CD4-positive, alpha-beta T cell (primary cell): ENCODE results near the gene CSF2RB. TPM values are rescaled to one million over a fixed set of nuclear protein-coding genes. Genes with fewer than 3 reads are reported as not detected.
A peak's percentile ranks its signal among the peaks of the same experiment; 100 is the strongest.

ENCODE experiments used
- ATAC-seq: fragments of 200-7000 bp; cut with Tn5 transposase; one replicate; pipeline ENCODE4 v1.10.0; 2022; ENCODE audit warnings: mild to moderate bottlenecking; ENCODE audit not compliant: poor library complexity
- CTCF ChIA-PET: fragments of 350-600 bp; sonication (Branson Sonifier 250); formaldehyde crosslinking; loops from one replicate; lab custom pipeline; 2021; ENCODE audit warnings: antibody characterized with exemption, inconsistent platforms; lab: Charles Lee
- POLR2A ChIA-PET: fragments of 350-600 bp; sonication (Branson Sonifier 250); formaldehyde crosslinking; loops from one replicate; lab custom pipeline; 2021; ENCODE audit warnings: antibody characterized with exemption, inconsistent platforms; lab: Charles Lee
- DNase-seq, 14 experiments: peaks; one replicate each; pipeline ENCODE4 v3.0.0-alpha.2; 2013 to 2020; ENCODE audit warnings: mixed read lengths in 2 of 14
- H3K27ac ChIP-seq, 2 donors: one replicate each; pipeline versions ENCODE4 v1.5.1 to v1.7.0; 2013; ENCODE audit warnings: low read length in 2 of 2, low read depth in 1 of 2, mild to moderate bottlenecking in 1 of 2
- H3K27me3 ChIP-seq, 2 experiments: 1 replicate in 1 of 2; 2 replicates in 1 of 2; pipeline versions ENCODE4 v1.6.1 to v1.7.0; 2013; ENCODE audit warnings: low read length in 2 of 2, control low read depth in 1 of 2, mild to moderate bottlenecking in 1 of 2, moderate library complexity in 1 of 2; ENCODE audit not compliant: insufficient read depth in 2 of 2, control insufficient read depth in 1 of 2
- H3K36me3 ChIP-seq: one replicate; pipeline ENCODE4 v1.6.1; 2013; ENCODE audit warnings: low read length, control low read depth; ENCODE audit not compliant: insufficient read depth
- H3K4me1 ChIP-seq: one replicate; pipeline ENCODE4 v1.6.1; 2013; ENCODE audit warnings: low read length, control low read depth; ENCODE audit not compliant: insufficient read depth
- H3K4me3 ChIP-seq: one replicate; pipeline ENCODE4 v1.5.1; 2013; ENCODE audit warnings: mild to moderate bottlenecking, low read length, moderate library complexity
- H3K9me3 ChIP-seq, 2 experiments: 1 replicate in 1 of 2; 2 replicates in 1 of 2; pipeline versions ENCODE4 v1.6.1 to v1.7.0; 2013; ENCODE audit warnings: low read length in 2 of 2, mild to moderate bottlenecking in 2 of 2, control low read depth in 1 of 2, moderate library complexity in 1 of 2; ENCODE audit not compliant: control insufficient read depth in 1 of 2, insufficient read depth in 1 of 2
- H3K27ac Mint-ChIP-seq: one replicate; pipeline ENCODE4 v1.8.0; 2020; ENCODE audit warnings: mixed read lengths
- H3K27me3 Mint-ChIP-seq: one replicate; pipeline ENCODE4 v1.8.0; 2021; ENCODE audit warnings: mixed read lengths
- H3K36me3 Mint-ChIP-seq: one replicate; pipeline ENCODE4 v1.8.0; 2021; ENCODE audit warnings: low read depth, mixed read lengths
- H3K4me1 Mint-ChIP-seq: one replicate; pipeline ENCODE4 v1.8.0; 2021; ENCODE audit warnings: low read depth, mixed read lengths
- H3K4me3 Mint-ChIP-seq: one replicate; pipeline ENCODE4 v1.8.0; 2020; ENCODE audit warnings: mild to moderate bottlenecking, mixed read lengths
- H3K9me3 Mint-ChIP-seq: one replicate; pipeline ENCODE4 v1.8.0; 2020; ENCODE audit warnings: mixed read lengths
- intact Hi-C, 2 experiments: fragments of 100-400 bp; cut with DNase I in 1 of 2; cut with micrococcal nuclease in 1 of 2; formaldehyde crosslinking; loops; one replicate each; pipeline versions ENCODE4 v1.15.1 to v1.9.0; 2023 to 2025; cut with DNase I, micrococcal nuclease
- total RNA-seq, 174 experiments: library from RNA in 2 of 174; stranded (reverse) in 2 of 174; gene quantifications; one replicate each; pipeline ENCODE4 v1.2.3 and lab custom pipeline; 2021 to 2026
- TF ChIP-seq, protein P1 (sequence below): fragments of 200-600 bp; IDR thresholded peaks from one replicate; pipeline ENCODE4 v1.8.0; 2022; ENCODE audit warnings: antibody characterized with exemption, mild to moderate bottlenecking

Gene CSF2RB
- total RNA-seq, 2 experiments from 2014 or later, result 1.5 TPM

DNA sequence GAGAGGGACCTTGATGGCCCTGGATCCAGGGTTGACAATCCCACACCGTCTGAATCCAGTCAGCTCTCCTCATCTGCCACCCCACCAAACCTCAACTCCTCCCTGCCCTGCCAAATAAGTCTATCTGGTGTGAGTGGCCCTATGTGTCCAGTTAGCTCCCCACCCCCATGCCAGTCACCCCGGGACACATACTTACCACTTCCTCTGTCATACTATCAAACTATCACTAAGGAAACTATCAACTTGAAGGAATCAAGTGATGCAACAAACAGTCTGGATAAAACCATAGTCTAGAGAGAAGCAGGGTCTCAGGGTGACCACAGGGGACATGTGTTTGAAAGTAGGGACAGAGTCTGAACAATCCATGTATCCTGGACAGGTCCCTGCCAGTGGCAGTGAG, 13.2 kb upstream of the CSF2RB start:
- Histone ChIP-seq H3K36me3 (no peaks in the 10 kb centered on the region), H3K27me3 (peaks cover 5 to 15% of the 10 kb centered on the region in 2 experiments), H3K4me3 (no peak overlapping the region), H3K4me1 (peaks cover 15% of the 10 kb centered on the region), H3K27ac (no peak overlapping the region), H3K9me3 (peaks cover 6 to 7% of the 10 kb centered on the region in 2 experiments)
- ChIA-PET CTCF (no interaction called here), POLR2A (no interaction called here)
- peaks cover 2% of the 10 kb centered on the region for H3K9me3 Mint-ChIP-seq
- intact Hi-C loops, result no loop called here
- TF ChIP-seq, protein P1, sequence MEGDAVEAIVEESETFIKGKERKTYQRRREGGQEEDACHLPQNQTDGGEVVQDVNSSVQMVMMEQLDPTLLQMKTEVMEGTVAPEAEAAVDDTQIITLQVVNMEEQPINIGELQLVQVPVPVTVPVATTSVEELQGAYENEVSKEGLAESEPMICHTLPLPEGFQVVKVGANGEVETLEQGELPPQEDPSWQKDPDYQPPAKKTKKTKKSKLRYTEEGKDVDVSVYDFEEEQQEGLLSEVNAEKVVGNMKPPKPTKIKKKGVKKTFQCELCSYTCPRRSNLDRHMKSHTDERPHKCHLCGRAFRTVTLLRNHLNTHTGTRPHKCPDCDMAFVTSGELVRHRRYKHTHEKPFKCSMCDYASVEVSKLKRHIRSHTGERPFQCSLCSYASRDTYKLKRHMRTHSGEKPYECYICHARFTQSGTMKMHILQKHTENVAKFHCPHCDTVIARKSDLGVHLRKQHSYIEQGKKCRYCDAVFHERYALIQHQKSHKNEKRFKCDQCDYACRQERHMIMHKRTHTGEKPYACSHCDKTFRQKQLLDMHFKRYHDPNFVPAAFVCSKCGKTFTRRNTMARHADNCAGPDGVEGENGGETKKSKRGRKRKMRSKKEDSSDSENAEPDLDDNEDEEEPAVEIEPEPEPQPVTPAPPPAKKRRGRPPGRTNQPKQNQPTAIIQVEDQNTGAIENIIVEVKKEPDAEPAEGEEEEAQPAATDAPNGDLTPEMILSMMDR, result no peak
- H3K4me3 Mint-ChIP-seq, result no peak overlapping the region
- peaks cover 6% of the 10 kb centered on the region for H3K4me1 Mint-ChIP-seq
- no peaks in the 10 kb centered on the region for H3K36me3 Mint-ChIP-seq
- H3K27me3 Mint-ChIP-seq, result peaks cover 54% of the 10 kb centered on the region
- DNase-seq (no peak), ATAC-seq (no peak)
- H3K27ac Mint-ChIP-seq, result no peak overlapping the region

GRCh38 chr22:36900880-36901279, 12.5 kb upstream of the CSF2RB start:
- H3K27me3 Mint-ChIP-seq, result peaks cover 54% of the 10 kb centered on the region
- no peaks in the 10 kb centered on the region for H3K36me3 Mint-ChIP-seq
- H3K4me3 Mint-ChIP-seq, result no peak overlapping the region
- peaks cover 6% of the 10 kb centered on the region for H3K4me1 Mint-ChIP-seq
- peaks cover 2 to 5% of the 10 kb centered on the region in 2 experiments for H3K9me3 ChIP-seq
- peaks cover 2% of the 10 kb centered on the region for H3K9me3 Mint-ChIP-seq
- POLR2A ChIA-PET, result no interaction called here
- no peak for DNase-seq
- CTCF ChIA-PET, result no interaction called here
- no peaks in the 10 kb centered on the region for H3K36me3 ChIP-seq
- intact Hi-C loops, result no loop called here
- peaks cover 15% of the 10 kb centered on the region for H3K4me1 ChIP-seq
- TF ChIP-seq, protein P1, result no peak
- H3K27ac Mint-ChIP-seq, result no peak overlapping the region
- no peak for ATAC-seq
- peaks cover 5 to 15% of the 10 kb centered on the region in 2 experiments for H3K27me3 ChIP-seq
- no peak overlapping the region for H3K4me3 ChIP-seq
- no peak overlapping the region for H3K27ac ChIP-seq

GRCh38 chr22:36901411-36902142, 11.9 kb upstream of the CSF2RB start:
- Histone ChIP-seq H3K9me3 (no peaks in the 10 kb centered on the region), H3K4me3 (no peak overlapping the region), H3K36me3 (no peaks in the 10 kb centered on the region), H3K4me1 (peaks cover 15% of the 10 kb centered on the region), H3K27me3 (peaks cover 5 to 15% of the 10 kb centered on the region in 2 experiments), H3K27ac (no peak overlapping the region)
- no peak overlapping the region for H3K27ac Mint-ChIP-seq
- peak in 3 of 14 experiments; percentile 17 to 41 (median 31) for DNase-seq
- peaks cover 2% of the 10 kb centered on the region for H3K9me3 Mint-ChIP-seq
- ChIA-PET CTCF (no interaction called here), POLR2A (no interaction called here)
- H3K4me1 Mint-ChIP-seq, result peaks cover 6% of the 10 kb centered on the region
- no peak for ATAC-seq
- TF ChIP-seq, protein P1, result no peak
- intact Hi-C loops, result no loop called here
- H3K4me3 Mint-ChIP-seq, result no peak overlapping the region
- H3K27me3 Mint-ChIP-seq, result peaks cover 58% of the 10 kb centered on the region
- H3K36me3 Mint-ChIP-seq, result no peaks in the 10 kb centered on the region
